ENCODE measurements around the gene VAMP1. TPM values are rescaled to one million over a fixed set of nuclear protein-coding genes. Genes with fewer than 3 reads are reported as not detected.

VAMP1 gene
- total RNA-seq, 1 experiment from 2014 or later: 11.2 TPM

DNA sequence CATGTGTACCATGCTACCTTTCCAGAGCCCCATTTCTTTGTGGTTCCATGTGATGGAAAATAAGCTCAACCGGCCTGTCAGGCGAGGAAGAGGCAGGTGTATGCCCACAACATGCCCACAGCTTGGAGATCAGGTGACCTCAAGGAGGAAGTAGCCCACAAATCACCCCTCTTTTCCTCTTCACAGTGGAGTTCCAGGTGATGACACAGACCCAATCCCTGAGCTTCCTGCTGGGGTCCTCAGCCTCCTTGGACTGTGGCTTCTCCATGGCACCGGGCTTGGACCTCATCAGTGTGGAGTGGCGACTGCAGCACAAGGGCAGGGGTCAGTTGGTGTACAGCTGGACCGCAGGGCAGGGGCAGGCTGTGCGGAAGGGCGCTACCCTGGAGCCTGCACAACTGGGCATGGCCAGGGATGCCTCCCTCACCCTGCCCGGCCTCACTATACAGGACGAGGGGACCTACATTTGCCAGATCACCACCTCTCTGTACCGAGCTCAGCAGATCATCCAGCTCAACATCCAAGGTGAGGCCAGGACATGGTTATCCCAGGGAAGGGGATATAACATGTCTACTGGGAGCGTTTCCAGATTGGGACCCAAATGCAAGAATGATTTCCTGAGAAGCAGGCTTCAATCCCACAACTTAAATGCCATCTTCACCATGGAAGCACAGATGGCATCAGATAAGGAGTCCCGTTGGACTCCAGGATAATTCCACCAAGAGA, 13.1 kb downstream of the VAMP1 start:
- no peak for ATAC-seq
- in situ Hi-C loops (cut with HindIII; ENCODE audit: low pct_unique_long_range_greater_than_20kb, low sequenced_read_pairs): no loop called here
- CTCF ChIA-PET: no interaction called here
- Histone ChIP-seq H3K27me3 (ENCODE audit: control insufficient read depth, insufficient read depth, low read length) (no peaks in the 10 kb centered on the region), H3K9me3 (ENCODE audit: control insufficient read depth, insufficient read depth, low read depth, low read length) (no peaks in the 10 kb centered on the region), H3K4me3 (ENCODE audit: low read depth in 2 of 2, low read length in 2 of 2) (no peak overlapping the region), H3K27ac (ENCODE audit: low read length) (no peak overlapping the region), H3K36me3 (ENCODE audit: control insufficient read depth, insufficient read depth, low read length) (no peaks in the 10 kb centered on the region), H3K4me1 (ENCODE audit: control insufficient read depth, insufficient read depth, low read length) (peaks cover 4% of the 10 kb centered on the region; the same call in 1 of the 2 replicates)
- TF ChIP-seq SIN3A (IDR thresholded peaks at IDR 0.05; ENCODE audit: borderline replicate concordance, insufficient read depth, low read depth, low read length) (no peak), TCF7L2 (IDR thresholded peaks at IDR 0.05; ENCODE audit: low read depth, low read length) (no peak), POLR2AphosphoS5 (IDR thresholded peaks at IDR 0.05; ENCODE audit: low read depth, low read length) (no peak)
- TF ChIP-seq, protein P1, sequence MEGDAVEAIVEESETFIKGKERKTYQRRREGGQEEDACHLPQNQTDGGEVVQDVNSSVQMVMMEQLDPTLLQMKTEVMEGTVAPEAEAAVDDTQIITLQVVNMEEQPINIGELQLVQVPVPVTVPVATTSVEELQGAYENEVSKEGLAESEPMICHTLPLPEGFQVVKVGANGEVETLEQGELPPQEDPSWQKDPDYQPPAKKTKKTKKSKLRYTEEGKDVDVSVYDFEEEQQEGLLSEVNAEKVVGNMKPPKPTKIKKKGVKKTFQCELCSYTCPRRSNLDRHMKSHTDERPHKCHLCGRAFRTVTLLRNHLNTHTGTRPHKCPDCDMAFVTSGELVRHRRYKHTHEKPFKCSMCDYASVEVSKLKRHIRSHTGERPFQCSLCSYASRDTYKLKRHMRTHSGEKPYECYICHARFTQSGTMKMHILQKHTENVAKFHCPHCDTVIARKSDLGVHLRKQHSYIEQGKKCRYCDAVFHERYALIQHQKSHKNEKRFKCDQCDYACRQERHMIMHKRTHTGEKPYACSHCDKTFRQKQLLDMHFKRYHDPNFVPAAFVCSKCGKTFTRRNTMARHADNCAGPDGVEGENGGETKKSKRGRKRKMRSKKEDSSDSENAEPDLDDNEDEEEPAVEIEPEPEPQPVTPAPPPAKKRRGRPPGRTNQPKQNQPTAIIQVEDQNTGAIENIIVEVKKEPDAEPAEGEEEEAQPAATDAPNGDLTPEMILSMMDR (IDR thresholded peaks at IDR 0.05): no peak
- TF ChIP-seq, protein P2, sequence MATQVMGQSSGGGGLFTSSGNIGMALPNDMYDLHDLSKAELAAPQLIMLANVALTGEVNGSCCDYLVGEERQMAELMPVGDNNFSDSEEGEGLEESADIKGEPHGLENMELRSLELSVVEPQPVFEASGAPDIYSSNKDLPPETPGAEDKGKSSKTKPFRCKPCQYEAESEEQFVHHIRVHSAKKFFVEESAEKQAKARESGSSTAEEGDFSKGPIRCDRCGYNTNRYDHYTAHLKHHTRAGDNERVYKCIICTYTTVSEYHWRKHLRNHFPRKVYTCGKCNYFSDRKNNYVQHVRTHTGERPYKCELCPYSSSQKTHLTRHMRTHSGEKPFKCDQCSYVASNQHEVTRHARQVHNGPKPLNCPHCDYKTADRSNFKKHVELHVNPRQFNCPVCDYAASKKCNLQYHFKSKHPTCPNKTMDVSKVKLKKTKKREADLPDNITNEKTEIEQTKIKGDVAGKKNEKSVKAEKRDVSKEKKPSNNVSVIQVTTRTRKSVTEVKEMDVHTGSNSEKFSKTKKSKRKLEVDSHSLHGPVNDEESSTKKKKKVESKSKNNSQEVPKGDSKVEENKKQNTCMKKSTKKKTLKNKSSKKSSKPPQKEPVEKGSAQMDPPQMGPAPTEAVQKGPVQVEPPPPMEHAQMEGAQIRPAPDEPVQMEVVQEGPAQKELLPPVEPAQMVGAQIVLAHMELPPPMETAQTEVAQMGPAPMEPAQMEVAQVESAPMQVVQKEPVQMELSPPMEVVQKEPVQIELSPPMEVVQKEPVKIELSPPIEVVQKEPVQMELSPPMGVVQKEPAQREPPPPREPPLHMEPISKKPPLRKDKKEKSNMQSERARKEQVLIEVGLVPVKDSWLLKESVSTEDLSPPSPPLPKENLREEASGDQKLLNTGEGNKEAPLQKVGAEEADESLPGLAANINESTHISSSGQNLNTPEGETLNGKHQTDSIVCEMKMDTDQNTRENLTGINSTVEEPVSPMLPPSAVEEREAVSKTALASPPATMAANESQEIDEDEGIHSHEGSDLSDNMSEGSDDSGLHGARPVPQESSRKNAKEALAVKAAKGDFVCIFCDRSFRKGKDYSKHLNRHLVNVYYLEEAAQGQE (IDR thresholded peaks at IDR 0.05; ENCODE audit: insufficient read depth in 1 of 2, low read depth in 2 of 2, low read length in 1 of 2): no peak
- intact Hi-C loops (cut with micrococcal nuclease; ENCODE audit: unreplicated experiment): no loop called here
- DNase-seq (ENCODE audit: low read depth, low spot score): no peak
- POLR2A ChIA-PET: interaction anchor here (0.6 kb wide), 1 partner anchor 15 kb away, joined by 9 read pairs; no protein-coding TSS in a partner anchor
- no TSS peak for BruUV-seq (replicated peaks)

DNA sequence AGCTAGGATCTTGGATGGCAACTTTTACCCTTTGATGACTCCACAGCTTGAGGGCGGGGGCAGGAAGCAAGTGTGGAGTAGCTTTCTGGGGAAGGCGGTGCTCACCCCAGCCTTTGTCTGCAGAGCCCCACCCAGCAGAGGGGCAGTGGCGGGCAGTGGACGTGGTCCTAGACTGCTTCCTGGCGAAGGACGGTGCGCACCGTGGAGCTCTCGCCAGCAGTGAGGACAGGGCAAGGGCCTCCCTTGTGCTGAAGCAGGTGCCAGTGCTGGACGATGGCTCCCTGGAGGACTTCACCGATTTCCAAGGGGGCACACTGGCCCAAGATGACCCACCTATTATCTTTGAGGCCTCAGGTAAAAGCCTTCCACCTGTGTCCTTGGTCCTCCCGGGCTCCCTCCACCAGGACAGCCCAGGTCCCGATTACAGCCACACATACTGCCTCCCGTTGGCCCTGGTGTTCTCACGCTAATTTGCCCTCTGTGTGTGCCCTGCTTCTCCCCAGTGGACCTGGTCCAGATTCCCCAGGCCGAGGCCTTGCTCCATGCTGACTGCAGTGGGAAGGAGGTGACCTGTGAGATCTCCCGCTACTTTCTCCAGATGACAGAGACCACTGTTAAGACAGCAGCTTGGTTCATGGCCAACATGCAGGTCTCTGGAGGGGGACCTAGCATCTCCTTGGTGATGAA, 17.4 kb downstream of the VAMP1 start:
- TF ChIP-seq TCF7L2 (IDR thresholded peaks at IDR 0.05; ENCODE audit: low read depth, low read length): no peak
- TF ChIP-seq SIN3A (IDR thresholded peaks at IDR 0.05; ENCODE audit: borderline replicate concordance, insufficient read depth, low read depth, low read length): no peak
- no peak for TF ChIP-seq POLR2AphosphoS5 (IDR thresholded peaks at IDR 0.05; ENCODE audit: low read depth, low read length)
- TF ChIP-seq, protein P2 (IDR thresholded peaks at IDR 0.05; ENCODE audit: insufficient read depth in 1 of 2, low read depth in 2 of 2, low read length in 1 of 2): no peak
- TF ChIP-seq, protein P1 (IDR thresholded peaks at IDR 0.05): no peak
- H3K27ac ChIP-seq (ENCODE audit: low read length): peak overlapping the region; percentile 98
- POLR2A ChIA-PET: no interaction called here

More for the DNA sequence above, 17.4 kb downstream of the VAMP1 start:
- Histone ChIP-seq H3K9me3 (ENCODE audit: control insufficient read depth, insufficient read depth, low read depth, low read length) (no peaks in the 10 kb centered on the region), H3K4me3 (ENCODE audit: low read depth in 2 of 2, low read length in 2 of 2) (no peak overlapping the region), H3K27me3 (ENCODE audit: control insufficient read depth, insufficient read depth, low read length) (no peaks in the 10 kb centered on the region), H3K4me1 (ENCODE audit: control insufficient read depth, insufficient read depth, low read length) (peaks cover 16% of the 10 kb centered on the region), H3K36me3 (ENCODE audit: control insufficient read depth, insufficient read depth, low read length) (no peaks in the 10 kb centered on the region)
- CTCF ChIA-PET: interaction anchor here (0.7 kb wide), 1 partner anchor 19 kb away, joined by 3 read pairs; no protein-coding TSS in a partner anchor
- ATAC-seq: no peak
- in situ Hi-C loops (cut with HindIII; ENCODE audit: low pct_unique_long_range_greater_than_20kb, low sequenced_read_pairs): no loop called here
- intact Hi-C loops (cut with micrococcal nuclease; ENCODE audit: unreplicated experiment): no loop called here
- no TSS peak for BruUV-seq (replicated peaks)
- DNase-seq (ENCODE audit: low read depth, low spot score): no peak

All from Panc1 (cell line).